ENCODE results near the gene RBM10. TPM values are rescaled to one million over a fixed set of nuclear protein-coding genes. Genes with fewer than 3 reads are reported as not detected.
A peak's percentile ranks its signal among the peaks of the same experiment; 100 is the strongest.

The RBM10 gene
- total RNA-seq, 1 experiment from 2014 or later: 79.1 TPM

DNA sequence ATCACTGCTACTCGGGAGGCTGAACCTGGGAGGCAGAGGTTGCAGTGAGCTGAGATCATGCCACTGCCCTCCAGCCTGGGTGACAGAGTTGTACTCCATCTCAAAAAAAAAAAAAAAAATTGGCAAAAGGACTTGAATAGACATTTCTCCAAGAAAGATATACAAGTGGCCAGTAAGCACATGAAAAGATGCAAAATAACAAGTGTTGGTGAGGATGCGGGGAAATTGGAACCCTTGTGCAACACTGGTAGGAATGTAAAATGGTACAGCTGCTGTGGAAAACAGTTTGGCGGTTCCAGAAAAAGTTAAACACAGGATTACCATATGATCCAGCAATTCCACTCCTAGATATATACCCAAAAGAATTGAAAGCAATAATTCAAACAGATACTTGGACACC lies 19.4 kb downstream of the RBM10 start:
- H3K27me3 ChIP-seq (ENCODE audit: control insufficient read depth, insufficient read depth, low read length): no peaks in the 10 kb centered on the region
- no peak overlapping the region for H3K4me3 ChIP-seq (ENCODE audit: insufficient read depth, low read depth, low read length)
- DNase-seq: no peak
- H3K36me3 ChIP-seq (replicated peaks; ENCODE audit: control insufficient read depth, insufficient read depth, low read length): peaks cover 1% of the 10 kb centered on the region

- Histone ChIP-seq H3K27me3 (ENCODE audit: control insufficient read depth, insufficient read depth, low read length) (no peaks in the 10 kb centered on the region), H3K36me3 (replicated peaks; ENCODE audit: control insufficient read depth, insufficient read depth, low read length) (peaks cover 1% of the 10 kb centered on the region), H3K4me3 (ENCODE audit: insufficient read depth, low read depth, low read length) (no peak overlapping the region)
- no peak for DNase-seq
These were observed 21.1 kb downstream of the RBM10 start for GRCh38 chrX:47166126-47166525.

GRCh38 chrX:47168495-47169073 lies 23.6 kb downstream of the RBM10 start:
- DNase-seq: peak; percentile 16
- Histone ChIP-seq H3K4me3 (ENCODE audit: insufficient read depth, low read depth, low read length) (no peak overlapping the region), H3K36me3 (replicated peaks; ENCODE audit: control insufficient read depth, insufficient read depth, low read length) (peaks cover 4% of the 10 kb centered on the region), H3K27me3 (ENCODE audit: control insufficient read depth, insufficient read depth, low read length) (no peaks in the 10 kb centered on the region)

DNA sequence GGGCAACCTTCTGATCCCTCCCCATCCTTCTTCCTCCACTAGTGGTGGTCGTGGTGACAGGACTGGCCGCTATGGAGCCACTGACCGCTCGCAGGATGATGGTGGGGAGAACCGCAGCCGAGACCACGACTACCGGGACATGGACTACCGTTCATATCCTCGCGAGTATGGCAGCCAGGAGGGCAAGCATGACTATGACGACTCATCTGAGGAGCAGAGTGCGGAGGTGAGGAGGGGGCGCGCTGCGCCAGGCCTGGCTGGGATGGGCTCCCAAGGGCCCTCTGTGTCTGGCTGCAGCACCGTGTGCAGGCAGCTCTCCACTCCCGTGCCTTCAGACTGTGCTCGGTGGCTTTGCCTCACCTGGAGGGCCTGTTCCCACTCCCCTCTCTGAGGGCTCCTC lies 24.3 kb downstream of the RBM10 start:
- peaks cover 4% of the 10 kb centered on the region for H3K36me3 ChIP-seq (replicated peaks; ENCODE audit: control insufficient read depth, insufficient read depth, low read length)
- peak; percentile 24 for DNase-seq
- no peaks in the 10 kb centered on the region for H3K27me3 ChIP-seq (ENCODE audit: control insufficient read depth, insufficient read depth, low read length)
- H3K4me3 ChIP-seq (ENCODE audit: insufficient read depth, low read depth, low read length): no peak overlapping the region

- peak; percentile 37 for DNase-seq
- H3K27me3 ChIP-seq (ENCODE audit: control insufficient read depth, insufficient read depth, low read length): no peaks in the 10 kb centered on the region
- H3K36me3 ChIP-seq (replicated peaks; ENCODE audit: control insufficient read depth, insufficient read depth, low read length): peaks cover 5% of the 10 kb centered on the region
- no peak overlapping the region for H3K4me3 ChIP-seq (ENCODE audit: insufficient read depth, low read depth, low read length)
These were observed 24.9 kb downstream of the RBM10 start for GRCh38 chrX:47169726-47170515.

DNA sequence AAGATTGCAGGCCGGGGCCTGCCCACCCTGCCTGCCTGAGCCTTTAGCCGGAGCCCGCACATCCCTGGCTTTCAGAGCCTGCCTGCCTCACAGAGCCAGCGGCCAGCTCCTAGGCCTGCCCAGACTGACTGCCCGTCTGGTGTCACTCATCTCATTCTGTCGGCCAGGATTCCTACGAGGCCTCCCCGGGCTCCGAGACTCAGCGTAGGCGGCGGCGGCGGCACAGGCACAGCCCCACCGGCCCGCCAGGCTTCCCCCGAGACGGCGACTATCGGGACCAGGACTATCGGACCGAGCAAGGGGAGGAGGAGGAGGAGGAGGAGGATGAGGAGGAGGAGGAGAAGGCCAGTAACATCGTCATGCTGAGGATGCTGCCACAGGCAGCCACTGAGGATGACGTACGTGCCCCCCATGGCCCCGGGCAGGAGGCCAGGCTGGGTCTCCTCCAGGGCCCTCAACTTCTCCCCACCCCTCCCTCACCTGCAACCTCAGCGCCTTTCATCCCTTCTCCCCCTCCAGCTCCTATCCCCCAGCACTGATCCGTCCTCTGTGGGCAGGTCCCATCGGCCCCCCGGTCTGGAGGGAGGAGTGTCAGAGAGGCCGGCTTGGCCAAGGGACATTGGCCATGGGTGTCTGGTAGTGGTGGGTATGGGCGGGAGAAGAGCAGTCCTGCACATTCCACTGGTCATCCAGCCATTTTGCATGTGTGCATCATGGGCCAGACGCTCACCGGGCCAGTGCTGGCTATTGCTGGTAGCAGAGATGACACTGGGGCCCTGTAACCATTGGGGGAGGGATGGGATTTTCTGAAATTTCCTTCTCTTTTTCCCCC lies 26.1 kb downstream of the RBM10 start:
- Histone ChIP-seq H3K36me3 (replicated peaks; ENCODE audit: control insufficient read depth, insufficient read depth, low read length) (peaks cover 5% of the 10 kb centered on the region), H3K4me3 (ENCODE audit: insufficient read depth, low read depth, low read length) (no peak overlapping the region), H3K27me3 (ENCODE audit: control insufficient read depth, insufficient read depth, low read length) (peaks cover 6% of the 10 kb centered on the region; the same call in 1 of the 2 replicates)
- DNase-seq: peak; percentile 38

- peaks cover 8% of the 10 kb centered on the region for H3K36me3 ChIP-seq (replicated peaks; ENCODE audit: control insufficient read depth, insufficient read depth, low read length)
- H3K4me3 ChIP-seq (ENCODE audit: insufficient read depth, low read depth, low read length): no peak overlapping the region
- no peak for DNase-seq
- peaks cover 11% of the 10 kb centered on the region; the same call in 1 of the 2 replicates for H3K27me3 ChIP-seq (ENCODE audit: control insufficient read depth, insufficient read depth, low read length)
These were observed 27.0 kb downstream of the RBM10 start for GRCh38 chrX:47171996-47172395.

- Histone ChIP-seq H3K27me3 (ENCODE audit: control insufficient read depth, insufficient read depth, low read length) (peaks cover 11% of the 10 kb centered on the region; the same call in 1 of the 2 replicates), H3K36me3 (replicated peaks; ENCODE audit: control insufficient read depth, insufficient read depth, low read length) (peaks cover 10% of the 10 kb centered on the region), H3K4me3 (ENCODE audit: insufficient read depth, low read depth, low read length) (no peak overlapping the region)
- peak; percentile 23 for DNase-seq
These were observed 27.5 kb downstream of the RBM10 start for GRCh38 chrX:47172549-47172948.

DNA sequence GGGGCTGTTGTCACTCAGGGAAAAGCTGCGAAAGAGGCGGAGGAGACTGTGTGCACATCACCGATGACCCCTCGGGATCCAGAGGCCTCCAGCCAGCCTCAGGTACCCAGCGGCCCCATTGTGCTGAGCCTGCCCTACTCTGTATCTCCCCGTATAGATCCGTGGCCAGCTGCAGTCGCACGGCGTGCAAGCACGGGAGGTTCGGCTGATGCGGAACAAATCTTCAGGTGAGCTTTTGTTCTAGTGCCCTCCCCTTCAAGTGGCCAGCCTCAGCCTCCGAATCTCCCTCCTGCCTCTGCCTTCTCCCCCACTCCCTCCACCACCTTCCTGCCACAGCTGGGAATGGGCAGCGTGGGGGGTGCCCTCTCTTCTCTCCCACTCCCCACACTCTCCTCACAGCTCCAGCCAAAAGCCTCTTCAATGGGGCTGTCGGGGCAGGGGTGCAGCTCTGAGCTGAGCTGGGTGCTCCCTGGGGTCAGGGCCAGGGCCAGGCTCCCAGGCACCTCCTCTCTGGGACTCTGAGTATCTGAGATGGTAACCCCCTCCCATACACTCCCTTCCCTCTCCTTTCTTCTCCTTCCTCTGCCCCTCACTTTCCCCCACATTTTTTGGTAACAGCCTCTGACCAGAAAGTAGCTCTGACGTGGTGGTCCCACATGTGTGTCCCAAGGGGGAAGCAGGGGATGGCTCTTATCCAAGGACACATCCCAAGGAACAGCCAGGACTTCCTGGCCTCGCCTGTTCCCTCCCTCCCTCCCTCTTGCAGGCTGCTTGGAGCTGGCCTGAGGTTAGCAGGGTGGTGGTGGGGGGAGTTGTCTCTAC lies 28.2 kb downstream of the RBM10 start:
- peaks cover 11% of the 10 kb centered on the region; the same call in 1 of the 2 replicates for H3K27me3 ChIP-seq (ENCODE audit: control insufficient read depth, insufficient read depth, low read length)
- peak; percentile 24 for DNase-seq
- H3K36me3 ChIP-seq (replicated peaks; ENCODE audit: control insufficient read depth, insufficient read depth, low read length): peaks cover 10% of the 10 kb centered on the region
- H3K4me3 ChIP-seq (ENCODE audit: insufficient read depth, low read depth, low read length): no peak overlapping the region

GRCh38 chrX:47174376-47174775 lies 29.4 kb downstream of the RBM10 start:
- peak; percentile 45 for DNase-seq
- H3K36me3 ChIP-seq (replicated peaks; ENCODE audit: control insufficient read depth, insufficient read depth, low read length): peaks cover 12% of the 10 kb centered on the region

GRCh38 chrX:47174846-47175587 lies 30.0 kb downstream of the RBM10 start:
- peaks cover 11% of the 10 kb centered on the region; the same call in 1 of the 2 replicates for H3K27me3 ChIP-seq (ENCODE audit: control insufficient read depth, insufficient read depth, low read length)
- H3K36me3 ChIP-seq (replicated peaks; ENCODE audit: control insufficient read depth, insufficient read depth, low read length): peaks cover 12% of the 10 kb centered on the region
- DNase-seq: peak; percentile 47
- no peak overlapping the region for H3K4me3 ChIP-seq (ENCODE audit: insufficient read depth, low read depth, low read length)

More at GRCh38 chrX:47174376-47174775, 29.4 kb downstream of the RBM10 start:
- no peak overlapping the region for H3K4me3 ChIP-seq (ENCODE audit: insufficient read depth, low read depth, low read length)
- peaks cover 11% of the 10 kb centered on the region; the same call in 1 of the 2 replicates for H3K27me3 ChIP-seq (ENCODE audit: control insufficient read depth, insufficient read depth, low read length)

DNA sequence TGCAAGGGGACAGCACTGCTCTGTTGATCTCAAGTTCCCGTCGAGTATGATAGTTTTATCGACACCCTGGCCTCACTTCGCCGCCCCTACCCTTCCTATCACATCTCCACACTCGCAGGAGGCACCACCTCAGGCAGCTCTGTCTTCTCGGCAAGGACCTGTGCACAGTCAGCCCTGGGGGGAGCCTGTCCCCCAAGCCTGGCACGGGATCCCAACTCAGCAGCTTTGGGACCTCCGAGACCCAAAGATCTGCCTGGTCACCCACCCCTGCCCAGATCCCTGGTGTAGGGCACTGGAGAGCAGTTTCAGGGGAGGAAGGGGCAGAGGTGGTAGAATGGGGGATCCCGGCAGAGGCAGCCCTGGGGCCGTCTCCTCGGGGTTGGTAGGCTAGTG lies 30.6 kb downstream of the RBM10 start:
- Histone ChIP-seq H3K36me3 (replicated peaks; ENCODE audit: control insufficient read depth, insufficient read depth, low read length) (peaks cover 14% of the 10 kb centered on the region), H3K27me3 (ENCODE audit: control insufficient read depth, insufficient read depth, low read length) (peaks cover 11% of the 10 kb centered on the region; the same call in 1 of the 2 replicates), H3K4me3 (ENCODE audit: insufficient read depth, low read depth, low read length) (peak overlapping the region; percentile 5; the same call in 1 of the 2 replicates)
- DNase-seq: peak; percentile 45

- DNase-seq: peak; percentile 54
- Histone ChIP-seq H3K36me3 (replicated peaks; ENCODE audit: control insufficient read depth, insufficient read depth, low read length) (peaks cover 16% of the 10 kb centered on the region), H3K4me3 (ENCODE audit: insufficient read depth, low read depth, low read length) (peak overlapping the region; percentile 7; the same call in 1 of the 2 replicates), H3K27me3 (ENCODE audit: control insufficient read depth, insufficient read depth, low read length) (peaks cover 11% of the 10 kb centered on the region; the same call in 1 of the 2 replicates)
These were observed 31.2 kb downstream of the RBM10 start for GRCh38 chrX:47176101-47176740.
